ENCODE data around the gene GPANK1. TPM values are rescaled to one million over a fixed set of nuclear protein-coding genes. Genes with fewer than 3 reads are reported as not detected.

GPANK1 gene
- 6.1 and 13.6 TPM in 2 replicates for total RNA-seq (ENCODE audit: low replicate concordance)

DNA sequence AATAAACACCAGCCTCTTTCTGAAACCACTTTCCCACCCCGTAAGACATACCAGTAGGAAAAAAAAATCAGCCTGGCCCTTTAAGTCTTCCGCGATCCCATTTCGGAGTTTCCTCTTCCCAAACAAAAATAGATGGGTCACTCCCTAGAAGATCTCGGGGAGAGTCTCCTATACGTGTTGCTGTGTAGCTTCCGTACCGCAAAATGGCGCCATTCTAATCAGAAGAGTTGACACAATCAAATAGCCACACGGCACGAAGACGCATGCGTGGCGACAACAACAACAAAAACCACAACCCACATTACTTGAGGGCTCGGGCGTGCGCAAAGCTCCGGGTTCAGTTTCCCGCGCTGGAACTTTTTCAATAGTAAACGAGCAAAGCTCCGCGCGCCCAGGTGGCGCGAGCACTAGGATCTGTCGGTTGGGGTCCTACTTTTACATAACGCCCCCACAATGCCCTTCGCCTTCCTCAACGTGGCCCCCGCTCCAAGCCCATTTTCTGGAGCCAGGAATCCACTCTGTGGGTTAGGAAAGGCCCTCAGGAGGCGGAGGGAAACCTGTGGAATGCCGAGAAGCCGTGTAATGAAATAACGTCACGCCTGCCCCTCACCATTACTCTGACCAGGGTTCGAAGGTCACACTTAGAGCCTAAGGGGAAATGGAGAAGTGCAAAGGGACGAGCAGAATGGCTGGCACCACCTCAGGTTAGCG is at the start of gene GPANK1:
GPANK1 (minus strand) TSS at position 208 of the 711 bp plus-strand sequence. CDS start 519 bp downstream, outside the sequence.

DNA sequence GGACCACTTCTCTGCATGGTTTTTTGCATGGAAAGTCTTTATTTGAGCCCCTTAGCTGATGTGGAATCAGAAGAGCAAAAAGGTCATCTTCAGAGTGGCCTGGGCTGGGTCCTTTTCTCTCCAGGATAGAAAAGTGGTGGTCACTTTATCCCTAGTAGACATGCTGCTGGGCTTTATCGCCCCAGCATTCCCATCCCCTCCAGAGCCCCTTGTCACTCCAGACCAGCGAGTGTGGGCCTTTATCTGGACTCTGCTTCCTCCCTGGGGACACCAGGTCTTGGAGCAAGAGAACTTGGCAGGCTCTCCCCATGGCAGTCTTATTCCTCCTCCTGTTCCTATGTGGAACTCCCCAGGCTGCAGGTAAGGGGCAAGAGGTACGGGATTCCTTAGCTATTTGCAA is 41.8 kb upstream of the GPANK1 start, which contains the start of gene LY6G6F:
LY6G6F (plus strand) TSS at position 268 of the 400 bp plus-strand sequence; CDS start at position 309, 41 bp downstream.

DNA sequence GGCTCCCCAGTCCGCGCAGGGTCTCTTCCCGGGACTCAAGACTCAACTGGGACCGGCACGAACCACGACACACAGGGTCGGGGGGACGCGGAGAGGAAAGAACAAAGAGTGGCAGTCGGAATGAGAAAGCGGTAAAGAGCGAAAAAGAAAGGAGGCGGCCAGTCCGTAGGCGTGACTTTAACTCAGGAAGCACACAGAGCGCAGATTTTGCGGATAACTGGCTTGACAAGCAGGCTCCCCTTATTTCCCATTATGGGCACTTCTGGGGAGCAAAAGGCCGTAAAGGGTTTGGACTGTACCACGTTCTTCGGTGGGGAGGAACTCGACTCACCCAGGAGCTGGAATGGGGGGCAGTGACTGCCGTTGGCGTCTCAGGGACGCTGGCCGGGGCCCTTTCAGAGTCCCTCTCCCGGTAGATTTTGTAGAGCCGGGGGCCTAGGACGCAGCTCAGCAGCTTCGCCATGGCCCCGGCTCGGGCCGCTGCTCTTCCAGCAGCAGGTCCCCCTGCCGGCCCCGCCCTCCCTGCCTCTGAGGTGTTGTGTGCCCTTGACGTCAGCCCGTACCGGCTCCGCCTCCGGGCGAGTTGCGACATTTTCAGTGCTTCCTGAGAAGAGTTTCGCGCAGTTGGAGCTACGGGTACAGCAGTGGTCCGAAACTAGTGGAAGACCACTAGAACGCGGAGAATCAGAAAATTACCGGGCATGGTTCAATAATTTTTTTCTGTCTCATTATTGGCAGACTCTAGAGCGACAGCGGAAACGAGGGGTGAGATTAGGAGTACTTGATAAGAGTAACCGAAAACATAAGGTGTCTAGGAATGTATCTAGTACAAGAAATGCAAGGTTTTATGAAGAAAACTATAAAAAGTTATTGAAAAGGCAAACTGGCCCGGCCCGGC is 38.3 kb upstream of the GPANK1 start, which contains the start of gene ABHD16A:
ABHD16A (minus strand) TSS at position 506 of the 898 bp plus-strand sequence; CDS start at position 463, 43 bp downstream.

DNA sequence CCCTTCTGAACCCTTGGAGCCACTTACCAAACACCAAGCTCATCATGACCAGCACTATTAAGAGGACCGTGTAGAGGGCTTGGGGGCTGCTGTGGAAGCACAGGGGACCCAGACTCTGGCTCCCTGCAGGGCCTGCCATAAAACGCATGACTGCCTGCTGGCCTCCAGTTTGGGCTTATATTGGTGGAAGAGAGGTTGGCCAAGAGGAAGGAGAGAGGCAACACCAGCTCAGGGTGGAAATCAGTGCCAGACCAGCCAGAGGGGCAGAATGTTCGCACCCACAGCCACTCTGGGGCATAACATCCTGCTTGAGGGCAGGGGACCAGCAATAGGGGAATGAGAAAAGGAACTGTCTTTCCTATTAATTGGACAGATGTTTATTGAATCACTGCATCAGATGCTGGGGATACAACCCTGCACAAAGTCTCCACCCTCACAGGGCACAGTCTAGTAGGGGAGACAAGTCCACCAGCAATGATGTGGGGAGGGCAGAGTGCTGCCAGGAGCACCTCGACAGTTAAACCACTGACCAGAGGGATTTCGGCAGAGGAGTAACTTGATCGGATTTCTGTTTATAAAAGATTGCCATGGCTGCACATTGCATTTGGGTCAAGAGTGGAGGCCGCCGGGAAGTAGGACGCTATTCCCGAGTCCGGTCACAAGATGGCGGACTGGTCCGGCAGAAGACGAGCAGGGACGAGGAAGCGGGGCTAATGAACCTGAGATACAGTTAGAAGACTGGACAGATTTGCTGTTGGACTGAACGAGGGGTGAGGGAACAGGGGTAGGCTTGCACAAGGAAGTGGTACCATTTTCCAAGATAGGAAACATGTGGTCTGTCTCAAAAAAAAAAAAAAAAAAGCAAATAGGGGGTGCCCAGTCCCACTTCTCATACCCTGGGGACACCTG is 15.7 kb upstream of the GPANK1 start, which contains the start of gene LY6G5C:
LY6G5C (minus strand) TSS at position 842 of the 909 bp plus-strand sequence; CDS start at position 148, 694 bp downstream.

GRCh38 chr6:31669676-31670075 is 4.9 kb upstream of the GPANK1 start, which contains the start of gene LY6G5B:
TSS of gene LY6G5B (plus strand) at chr6:31669976. CDS start at chr6:31670951, 975 bp downstream.

GRCh38 chr6:31665501-31666336 is 922 bp upstream of the GPANK1 start, which contains the start of gene CSNK2B:
TSS of gene CSNK2B (plus strand) at chr6:31666080. CDS start at chr6:31666832, 752 bp downstream.

GRCh38 chr6:31660381-31661261 is 4.2 kb downstream of the GPANK1 start, which contains the start of gene C6orf47:
TSS of gene C6orf47 (minus strand) at chr6:31660778. CDS start at chr6:31659947, 831 bp downstream.

DNA sequence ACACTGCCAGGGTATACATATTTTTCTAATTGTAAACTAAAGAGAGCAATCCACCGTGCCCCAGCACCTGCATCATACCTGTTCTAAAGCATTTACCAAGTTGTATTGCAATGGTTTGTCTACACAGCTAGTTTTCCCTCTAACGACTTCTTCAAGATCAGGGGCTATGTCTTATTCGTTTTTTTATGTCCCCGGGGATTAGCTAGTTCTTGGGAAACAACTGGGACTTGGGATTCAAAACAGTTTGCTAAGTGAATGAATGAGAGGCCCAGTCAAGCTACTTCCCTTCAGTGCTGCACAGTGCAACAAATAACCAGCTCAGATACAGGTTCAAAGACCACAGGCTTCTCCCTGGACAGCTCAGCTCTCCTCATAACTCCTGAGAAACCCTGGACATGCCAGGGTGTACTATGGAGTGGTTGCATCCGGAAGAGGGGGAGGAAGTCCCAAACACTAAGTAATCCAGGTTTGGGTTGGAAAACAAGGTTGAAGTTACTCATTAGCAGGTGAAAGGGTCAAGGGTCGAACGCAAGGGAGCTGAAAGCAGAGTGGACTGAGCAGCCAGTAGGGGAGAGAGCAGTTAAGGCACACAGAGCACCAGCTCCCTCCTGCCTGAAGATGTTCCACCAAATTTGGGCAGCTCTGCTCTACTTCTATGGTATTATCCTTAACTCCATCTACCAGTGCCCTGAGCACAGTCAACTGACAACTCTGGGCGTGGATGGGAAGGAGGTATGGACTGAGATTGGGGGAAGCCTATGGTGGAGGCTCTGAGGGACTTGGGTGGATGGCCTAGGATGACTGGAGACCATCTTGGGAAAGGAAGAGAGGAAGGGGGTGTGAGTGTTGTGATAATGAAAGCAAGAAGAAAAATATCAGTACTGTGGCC is 9.2 kb downstream of the GPANK1 start, which contains the start of gene APOM:
APOM (plus strand) TSS at position 546 of the 889 bp plus-strand sequence; CDS start at position 619, 73 bp downstream.

DNA sequence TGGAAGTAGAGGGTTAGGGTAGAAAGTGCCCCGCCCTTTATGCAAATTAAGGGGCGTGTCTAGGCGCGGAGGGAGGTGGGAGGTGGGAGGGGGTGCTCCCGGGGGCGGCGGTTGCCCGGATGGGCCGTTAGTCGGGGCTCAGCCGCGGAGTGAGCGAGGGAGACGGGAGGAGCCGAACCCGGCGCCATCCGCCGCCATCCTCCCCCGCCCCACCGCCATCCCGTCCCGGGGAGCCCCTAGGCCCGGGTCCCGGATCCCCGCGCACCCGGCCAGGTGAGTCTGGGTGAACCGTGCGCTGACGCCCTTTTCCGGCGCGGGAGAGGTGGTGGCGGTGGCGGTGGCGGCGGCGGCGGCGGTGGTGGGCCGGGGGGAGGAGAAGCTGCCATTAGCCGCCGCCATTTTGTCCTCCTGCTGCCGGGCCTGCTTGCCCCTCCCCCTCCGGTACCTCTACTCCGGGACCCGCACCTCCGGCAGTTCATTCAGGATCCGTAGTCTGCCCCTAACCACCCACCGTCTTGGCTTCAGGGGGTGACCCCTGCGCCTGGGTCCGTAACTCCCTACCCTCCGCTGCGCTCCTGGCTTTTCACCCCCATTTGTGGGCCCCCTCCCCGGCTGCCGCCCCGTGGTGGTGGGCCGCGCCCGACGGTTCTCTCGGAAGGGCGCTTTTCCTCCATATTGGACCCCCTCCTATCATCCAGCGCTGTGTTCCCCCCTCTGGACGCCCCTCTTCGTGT is 44.0 kb downstream of the GPANK1 start, which contains the start of gene PRRC2A:
PRRC2A (plus strand) TSS at position 130 of the 734 bp plus-strand sequence. CDS start 2,075 bp downstream, outside the sequence.

GRCh38 chr6:31614684-31615578 is 49.9 kb downstream of the GPANK1 start, which contains the start of gene AIF1:
TSS of gene AIF1 (plus strand) at chr6:31615234. CDS start at chr6:31615330, 96 bp downstream.

Other genes with a start within 250 kb of the GPANK1 start
- gene MICB, start 166.9 kb downstream of the GPANK1 start, total RNA-seq (ENCODE audit: low replicate concordance), result 5.5 and 8.8 TPM in 2 replicates
- not detected in 2 replicates for gene MCCD1, start 136.0 kb downstream of the GPANK1 start, total RNA-seq (ENCODE audit: low replicate concordance)
- gene DDX39B, start 123.0 kb downstream of the GPANK1 start, total RNA-seq (ENCODE audit: low replicate concordance), result 238 and 398 TPM in 2 replicates
- gene ATP6V1G2, start 118.4 kb downstream of the GPANK1 start, total RNA-seq (ENCODE audit: low replicate concordance), result 2.6 and 6.0 TPM in 2 replicates
- gene NFKBIL1, start 117.4 kb downstream of the GPANK1 start, total RNA-seq (ENCODE audit: low replicate concordance), result 26.1 and 28.2 TPM in 2 replicates
- gene LTA, start 92.7 kb downstream of the GPANK1 start, total RNA-seq (ENCODE audit: low replicate concordance), result not detected in 2 replicates
- not detected in 2 replicates for gene TNF, start 89.4 kb downstream of the GPANK1 start, total RNA-seq (ENCODE audit: low replicate concordance)
- not detected in 2 replicates for gene LTB, start 82.6 kb downstream of the GPANK1 start, total RNA-seq (ENCODE audit: low replicate concordance)
- gene LST1, start 78.7 kb downstream of the GPANK1 start, total RNA-seq (ENCODE audit: low replicate concordance), result 0.30 TPM in 1 of 2 replicates, not detected in the other
- not detected in 2 replicates for gene NCR3, start 72.0 kb downstream of the GPANK1 start, total RNA-seq (ENCODE audit: low replicate concordance)
- gene AIF1, start 49.8 kb downstream of the GPANK1 start, total RNA-seq (ENCODE audit: low replicate concordance), result not detected in 2 replicates
- gene PRRC2A, start 44.3 kb downstream of the GPANK1 start, total RNA-seq (ENCODE audit: low replicate concordance), result 13.9 and 24.8 TPM in 2 replicates
- gene BAG6, start 12.3 kb downstream of the GPANK1 start, total RNA-seq (ENCODE audit: low replicate concordance), result 54.9 and 100 TPM in 2 replicates
- gene APOM, start 9.1 kb downstream of the GPANK1 start, total RNA-seq (ENCODE audit: low replicate concordance), result 0.70 and 1.5 TPM in 2 replicates
- gene C6orf47, start 4.2 kb downstream of the GPANK1 start, total RNA-seq (ENCODE audit: low replicate concordance), result 16.6 and 18.2 TPM in 2 replicates
- gene CSNK2B, start 1.1 kb upstream of the GPANK1 start, total RNA-seq (ENCODE audit: low replicate concordance), result 71.1 and 94.1 TPM in 2 replicates
- gene LY6G5B, start 5.0 kb upstream of the GPANK1 start, total RNA-seq (ENCODE audit: low replicate concordance), result 2.2 and 4.0 TPM in 2 replicates
- 0.15 TPM in 1 of 2 replicates, not detected in the other for gene LY6G5C, start 16.1 kb upstream of the GPANK1 start, total RNA-seq (ENCODE audit: low replicate concordance)
- gene ABHD16A, start 38.3 kb upstream of the GPANK1 start, total RNA-seq (ENCODE audit: low replicate concordance), result 51.3 and 104 TPM in 2 replicates
- gene LY6G6F, start 41.9 kb upstream of the GPANK1 start, total RNA-seq (ENCODE audit: low replicate concordance), result not detected in 2 replicates
- not detected in 2 replicates for gene LY6G6D, start 50.4 kb upstream of the GPANK1 start, total RNA-seq (ENCODE audit: low replicate concordance)
- not detected in 2 replicates for gene LY6G6C, start 56.7 kb upstream of the GPANK1 start, total RNA-seq (ENCODE audit: low replicate concordance)
- gene MPIG6B, start 58.4 kb upstream of the GPANK1 start, total RNA-seq (ENCODE audit: low replicate concordance), result not detected in 2 replicates
- 108 and 116 TPM in 2 replicates for gene DDAH2, start 64.3 kb upstream of the GPANK1 start, total RNA-seq (ENCODE audit: low replicate concordance)
- gene CLIC1, start 71.5 kb upstream of the GPANK1 start, total RNA-seq (ENCODE audit: low replicate concordance), result 395 and 679 TPM in 2 replicates
- 2.5 and 4.0 TPM in 2 replicates for gene MSH5, start 75.0 kb upstream of the GPANK1 start, total RNA-seq (ENCODE audit: low replicate concordance)
- 0.53 and 0.70 TPM in 2 replicates for gene SAPCD1, start 97.7 kb upstream of the GPANK1 start, total RNA-seq (ENCODE audit: low replicate concordance)
- gene VWA7, start 112.3 kb upstream of the GPANK1 start, total RNA-seq (ENCODE audit: low replicate concordance), result 0.15 and 0.23 TPM in 2 replicates
- 37.9 and 59.7 TPM in 2 replicates for gene VARS1, start 130.8 kb upstream of the GPANK1 start, total RNA-seq (ENCODE audit: low replicate concordance)
- 24.6 and 27.8 TPM in 2 replicates for gene LSM2, start 142.0 kb upstream of the GPANK1 start, total RNA-seq (ENCODE audit: low replicate concordance)
- gene HSPA1L, start 150.3 kb upstream of the GPANK1 start, total RNA-seq (ENCODE audit: low replicate concordance), result 0.98 and 4.1 TPM in 2 replicates
- gene HSPA1A, start 150.5 kb upstream of the GPANK1 start, total RNA-seq (ENCODE audit: low replicate concordance), result 47.1 and 396 TPM in 2 replicates
- gene HSPA1B, start 162.7 kb upstream of the GPANK1 start, total RNA-seq (ENCODE audit: low replicate concordance), result 66.7 and 494 TPM in 2 replicates
- gene NEU1, start 197.8 kb upstream of the GPANK1 start, total RNA-seq (ENCODE audit: low replicate concordance), result 54.9 and 72.8 TPM in 2 replicates
- not detected in 2 replicates for gene SLC44A4, start 214.0 kb upstream of the GPANK1 start, total RNA-seq (ENCODE audit: low replicate concordance)
- 41.5 and 175 TPM in 2 replicates for gene EHMT2, start 232.7 kb upstream of the GPANK1 start, total RNA-seq (ENCODE audit: low replicate concordance)
- gene ZBTB12, start 237.1 kb upstream of the GPANK1 start, total RNA-seq (ENCODE audit: low replicate concordance), result 6.2 and 12.4 TPM in 2 replicates

Data from smooth muscle cell of the coronary artery (primary cell).